C4-2B (cell line): ENCODE results near the gene PRSS27.

ENCODE experiments used
- CTCF ChIP-seq: fragments of 450-650 bp; conservative IDR thresholded peaks from 2 replicates; pipeline ENCODE4 v1.5.1; 2017; ENCODE audit warnings: mild to moderate bottlenecking
- ZFX ChIP-seq: fragments of 450-650 bp; IDR thresholded peaks from 2 replicates; pipeline ENCODE4 v1.6.1; 2017

GRCh38 chr16:2686912-2687507, 33.0 kb downstream of the PRSS27 start:
- no peak for TF ChIP-seq CTCF
- no peak for TF ChIP-seq ZFX
